ENCODE measurements around the gene KCTD13. TPM values are rescaled to one million over a fixed set of nuclear protein-coding genes. Genes with fewer than 3 reads are reported as not detected.

The KCTD13 gene
- total RNA-seq, 2 experiments from 2014 or later: 40.0 to 43.8 TPM

- H3K36me3 Mint-ChIP-seq (ENCODE audit: low read depth): no peaks in the 10 kb centered on the region
- Histone ChIP-seq H3K4me3 (ENCODE audit: low read length) (no peak overlapping the region), H3K27ac (ENCODE audit: low read depth in 1 of 2, low read length in 2 of 2) (no peak overlapping the region), H3K27me3 (ENCODE audit: control insufficient read depth in 1 of 2, insufficient read depth in 2 of 2, low read length in 2 of 2) (no peaks in the 10 kb centered on the region), H3K9me3 (ENCODE audit: control insufficient read depth in 1 of 2, insufficient read depth in 1 of 2, low read length in 2 of 2) (peaks cover 0 to 5% of the 10 kb centered on the region in 2 experiments), H3K36me3 (ENCODE audit: insufficient read depth, low read length) (no peaks in the 10 kb centered on the region), H3K4me1 (ENCODE audit: insufficient read depth, low read length) (no peaks in the 10 kb centered on the region)
- H3K4me1 Mint-ChIP-seq (ENCODE audit: low read depth): no peaks in the 10 kb centered on the region
- no peak for ATAC-seq (ENCODE audit: poor library complexity)
- CTCF ChIA-PET: no interaction called here
- POLR2A ChIA-PET: no interaction called here
- TF ChIP-seq CTCF (IDR thresholded peaks at IDR 0.05): no peak
- intact Hi-C loops (cut with DNase I, micrococcal nuclease): no loop called here
- H3K27me3 Mint-ChIP-seq: no peaks in the 10 kb centered on the region
- no peak overlapping the region for H3K4me3 Mint-ChIP-seq
- H3K27ac Mint-ChIP-seq: no peak overlapping the region
- no peak for DNase-seq
- H3K9me3 Mint-ChIP-seq: peaks cover 2% of the 10 kb centered on the region
These were observed 24.9 kb upstream of the KCTD13 start for GRCh38 chr16:29950806-29951461.

GRCh38 chr16:29947897-29948296 lies 21.9 kb upstream of the KCTD13 start:
- H3K9me3 Mint-ChIP-seq: peaks cover 2% of the 10 kb centered on the region
- TF ChIP-seq CTCF (IDR thresholded peaks at IDR 0.05): no peak
- H3K4me3 Mint-ChIP-seq: no peak overlapping the region

GRCh38 chr16:29943846-29944799 lies 18.1 kb upstream of the KCTD13 start:
- no peak overlapping the region for H3K4me3 Mint-ChIP-seq
- no peak for TF ChIP-seq CTCF (IDR thresholded peaks at IDR 0.05)
- ChIA-PET POLR2A (no interaction called here), CTCF (interaction anchor here (0.6 to 1.3 kb wide), 3 partner anchors 17 to 396 kb away, joined by 3 read pairs; partner anchors contain the start of gene TMEM219)
- Histone ChIP-seq H3K4me3 (ENCODE audit: low read length) (no peak overlapping the region), H3K36me3 (ENCODE audit: insufficient read depth, low read length) (no peaks in the 10 kb centered on the region), H3K27me3 (ENCODE audit: control insufficient read depth in 1 of 2, insufficient read depth in 2 of 2, low read length in 2 of 2) (peaks cover 0 to 3% of the 10 kb centered on the region in 2 experiments), H3K4me1 (ENCODE audit: insufficient read depth, low read length) (no peaks in the 10 kb centered on the region), H3K27ac (ENCODE audit: low read depth in 1 of 2, low read length in 2 of 2) (no peak overlapping the region), H3K9me3 (ENCODE audit: control insufficient read depth in 1 of 2, insufficient read depth in 1 of 2, low read length in 2 of 2) (peaks cover 0 to 4% of the 10 kb centered on the region in 2 experiments)
- no peaks in the 10 kb centered on the region for H3K9me3 Mint-ChIP-seq
- intact Hi-C loops (cut with DNase I, micrococcal nuclease): no loop called here
- no peaks in the 10 kb centered on the region for H3K27me3 Mint-ChIP-seq
- peaks cover 4% of the 10 kb centered on the region for H3K4me1 Mint-ChIP-seq (ENCODE audit: low read depth)
- H3K36me3 Mint-ChIP-seq (ENCODE audit: low read depth): no peaks in the 10 kb centered on the region
- DNase-seq (no peak), ATAC-seq (ENCODE audit: poor library complexity) (no peak)
- no peak overlapping the region for H3K27ac Mint-ChIP-seq

More at GRCh38 chr16:29947897-29948296, 21.9 kb upstream of the KCTD13 start:
- ATAC-seq (ENCODE audit: poor library complexity) (no peak), DNase-seq (no peak)
- Mint-ChIP-seq H3K4me1 (ENCODE audit: low read depth) (peaks cover under 1% of the 10 kb centered on the region), H3K27ac (no peak overlapping the region), H3K27me3 (no peaks in the 10 kb centered on the region), H3K36me3 (ENCODE audit: low read depth) (no peaks in the 10 kb centered on the region)
- H3K9me3 ChIP-seq (ENCODE audit: control insufficient read depth in 1 of 2, insufficient read depth in 1 of 2, low read length in 2 of 2): peaks cover 0 to 5% of the 10 kb centered on the region in 2 experiments
- intact Hi-C loops (cut with DNase I, micrococcal nuclease): no loop called here
- H3K4me3 ChIP-seq (ENCODE audit: low read length): no peak overlapping the region
- H3K27me3 ChIP-seq (ENCODE audit: control insufficient read depth in 1 of 2, insufficient read depth in 2 of 2, low read length in 2 of 2): no peaks in the 10 kb centered on the region
- no peaks in the 10 kb centered on the region for H3K36me3 ChIP-seq (ENCODE audit: insufficient read depth, low read length)
- no peak overlapping the region for H3K27ac ChIP-seq (ENCODE audit: low read depth in 1 of 2, low read length in 2 of 2)
- ChIA-PET POLR2A (no interaction called here), CTCF (interaction anchor here (1.1 kb wide), 1 partner anchor 14 kb away, joined by 3 read pairs; the partner anchor contains the start of gene TMEM219)
- no peaks in the 10 kb centered on the region for H3K4me1 ChIP-seq (ENCODE audit: insufficient read depth, low read length)
